Adipocyte (in vitro differentiated cells): Measurements from ENCODE around the gene TXN2.
A peak's percentile ranks its signal among the peaks of the same experiment; 100 is the strongest.
"Not testable (repeated sequence)": the region's sequence is repeated elsewhere in the genome, so short reads cannot be mapped to it uniquely, and the experiment has no call there.

ENCODE experiments used
- DNase-seq: peaks from one replicate; pipeline ENCODE4 v3.0.0-alpha.2; 2015; ENCODE audit warnings: low read depth
- H3K27me3 ChIP-seq: replicated peaks from 2 replicates; pipeline ENCODE4 v1.7.0; 2013; ENCODE audit warnings: mild to moderate bottlenecking, low read length, moderate library complexity; ENCODE audit not compliant: control insufficient read depth, insufficient read depth
- H3K36me3 ChIP-seq: 2 replicates; pipeline ENCODE4 v1.7.0; 2013; ENCODE audit warnings: low read length, mild to moderate bottlenecking, moderate library complexity; ENCODE audit not compliant: control insufficient read depth, insufficient read depth, severe bottlenecking
- H3K4me1 ChIP-seq: 2 replicates; pipeline ENCODE4 v1.7.0; 2013; ENCODE audit warnings: mild to moderate bottlenecking, low read length, moderate library complexity; ENCODE audit not compliant: control insufficient read depth, insufficient read depth
- H3K4me3 ChIP-seq: 2 replicates; pipeline ENCODE4 v1.7.0; 2013; ENCODE audit warnings: mild to moderate bottlenecking, low read length, moderate library complexity
- H3K9ac ChIP-seq: 2 replicates; pipeline ENCODE4 v1.7.0; 2013; ENCODE audit warnings: mild to moderate bottlenecking, low read length, moderate library complexity
- H3K9me3 ChIP-seq: 2 replicates; pipeline ENCODE4 v1.7.0; 2013; ENCODE audit warnings: mild to moderate bottlenecking, low read length, moderate library complexity; ENCODE audit not compliant: control insufficient read depth

Gene TXN2, protein sequence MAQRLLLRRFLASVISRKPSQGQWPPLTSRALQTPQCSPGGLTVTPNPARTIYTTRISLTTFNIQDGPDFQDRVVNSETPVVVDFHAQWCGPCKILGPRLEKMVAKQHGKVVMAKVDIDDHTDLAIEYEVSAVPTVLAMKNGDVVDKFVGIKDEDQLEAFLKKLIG

DNA sequence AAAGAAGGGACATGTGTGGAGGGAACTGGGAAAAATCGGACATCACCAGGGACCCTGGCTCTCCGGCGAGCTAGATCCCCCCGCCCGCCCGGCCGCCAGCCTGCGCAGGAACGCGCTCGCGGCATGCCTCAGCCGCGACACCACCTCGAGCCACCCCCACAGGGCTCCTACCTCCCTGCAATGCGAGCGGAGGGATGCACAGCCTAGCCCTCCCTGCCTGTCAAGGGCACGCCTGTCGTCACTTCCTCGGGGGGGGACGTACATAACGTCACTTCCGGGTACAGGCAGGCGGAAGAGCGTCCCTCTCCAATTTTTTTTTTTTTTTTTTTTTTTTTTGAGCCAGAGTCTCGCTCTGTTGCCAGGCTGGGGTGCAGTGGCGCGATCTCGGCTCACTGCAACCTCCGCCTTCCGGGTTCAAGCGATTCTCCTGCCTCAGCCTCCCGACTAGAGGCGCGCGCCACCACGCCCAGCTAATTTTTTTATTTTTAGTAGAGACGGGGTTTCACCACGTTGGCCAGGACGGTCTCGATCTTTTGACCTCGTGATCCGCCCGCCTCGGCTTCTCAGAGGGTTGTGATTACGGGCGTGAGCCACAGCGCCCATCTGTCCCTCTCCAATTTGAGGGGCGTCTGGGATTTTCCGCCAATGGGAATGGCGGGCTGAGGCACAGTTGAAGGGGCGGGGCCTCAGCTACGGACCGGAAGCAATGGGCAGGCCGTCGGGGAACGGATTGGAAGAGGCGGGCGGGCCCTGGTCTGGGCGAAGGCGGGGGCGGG is at the start of gene TXN2:
Gene TXN2 (minus strand): TSS at position 248 of the 776 bp plus-strand sequence. CDS start 803 bp downstream, outside the sequence.
- H3K27me3 ChIP-seq, result no peaks in the 10 kb centered on the region
- no peaks in the 10 kb centered on the region for H3K9me3 ChIP-seq
- H3K9ac ChIP-seq, result peak within 1 kb of the TSS; percentile 95
- H3K4me1 ChIP-seq, result peaks cover 14% of the 10 kb centered on the region
- H3K4me3 ChIP-seq, result peak within 1 kb of the TSS; percentile 95
- H3K36me3 ChIP-seq, result peaks cover 23% of the 10 kb centered on the region
- DNase-seq, result peak; percentile 99

DNA sequence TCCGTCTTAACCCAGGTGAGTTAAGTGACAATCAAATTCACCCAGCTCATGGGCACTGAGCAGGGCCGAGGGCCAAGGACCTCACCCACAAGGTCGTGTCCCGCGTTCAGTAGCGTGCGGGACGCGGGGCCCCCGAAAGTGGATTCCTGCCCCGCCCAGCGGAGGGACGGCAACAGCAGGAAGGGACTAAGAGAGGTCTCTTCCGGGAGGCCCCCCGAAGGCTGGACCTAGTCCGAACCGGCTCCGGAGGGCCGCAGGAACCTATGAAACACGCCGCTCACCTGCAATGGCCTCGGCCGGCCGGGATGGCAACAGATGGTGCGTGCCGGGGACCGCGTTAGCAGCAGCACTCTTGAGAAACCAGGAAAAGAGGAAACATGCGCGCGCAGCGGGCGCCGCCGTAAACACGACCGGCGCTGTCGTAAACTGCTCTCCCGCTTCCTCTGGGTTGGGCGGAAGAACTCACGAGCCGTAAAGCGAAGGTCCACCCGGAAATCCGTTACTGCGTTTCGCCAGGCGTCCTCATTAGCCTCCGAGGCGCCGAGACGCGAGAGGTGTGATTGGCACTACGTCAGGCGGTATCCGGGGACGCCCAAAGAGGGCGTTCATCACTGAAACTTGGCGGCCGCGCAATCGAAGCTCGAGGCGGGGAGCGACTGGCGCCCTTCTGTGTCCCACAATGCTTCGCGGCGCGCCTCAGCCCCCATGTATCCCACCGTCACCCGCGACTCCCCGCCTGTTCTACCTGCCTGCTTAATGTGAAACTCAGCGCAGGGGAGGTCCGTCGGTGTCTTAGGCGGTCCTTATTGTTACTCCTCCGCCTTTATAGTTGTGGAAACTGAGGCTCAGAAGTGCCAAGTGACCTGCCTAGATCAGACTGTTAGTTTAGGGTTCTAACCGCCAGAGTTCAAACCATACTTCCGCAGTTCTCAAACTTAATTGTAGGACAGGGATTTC is 47.6 kb upstream of the TXN2 start, which contains the start of gene EIF3D:
Gene EIF3D (minus strand): TSS at position 372 of the 957 bp plus-strand sequence. CDS start 3,045 bp downstream, outside the sequence.
- peak within 1 kb of the TSS; percentile 93 for H3K9ac ChIP-seq
- H3K4me1 ChIP-seq, result peaks cover 17% of the 10 kb centered on the region
- no peaks in the 10 kb centered on the region for H3K9me3 ChIP-seq
- H3K36me3 ChIP-seq, result peaks cover 32% of the 10 kb centered on the region
- peak; percentile 100 for DNase-seq
- H3K27me3 ChIP-seq, result no peaks in the 10 kb centered on the region
- H3K4me3 ChIP-seq, result peak within 1 kb of the TSS; percentile 93

DNA sequence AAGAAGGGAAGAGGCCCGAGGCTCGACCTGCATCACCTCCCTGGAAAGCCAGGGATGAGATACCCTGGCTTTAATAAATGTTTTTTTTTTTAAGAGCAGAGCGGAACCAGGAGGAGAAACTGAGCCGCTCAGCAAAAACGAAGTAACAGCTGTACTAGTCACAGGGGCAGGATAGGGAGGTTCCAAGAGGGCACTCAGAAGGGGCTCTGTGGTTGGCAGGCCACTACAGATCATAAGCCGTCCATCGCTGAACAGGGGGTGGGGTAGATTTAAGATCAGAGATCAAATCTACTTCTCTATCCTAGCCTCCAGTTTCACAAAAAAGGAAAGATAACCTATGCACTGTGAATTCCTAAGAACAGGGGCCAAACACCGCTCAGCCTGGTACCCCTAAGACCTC is 46.9 kb upstream of the TXN2 start:
- Histone ChIP-seq H3K36me3 (peaks cover 39% of the 10 kb centered on the region), H3K27me3 (no peaks in the 10 kb centered on the region), H3K4me1 (peaks cover 17% of the 10 kb centered on the region), H3K4me3 (peak overlapping the region; percentile 93), H3K9ac (peak overlapping the region; percentile 93), H3K9me3 (no peaks in the 10 kb centered on the region)
- DNase-seq, result peak; percentile 59

DNA sequence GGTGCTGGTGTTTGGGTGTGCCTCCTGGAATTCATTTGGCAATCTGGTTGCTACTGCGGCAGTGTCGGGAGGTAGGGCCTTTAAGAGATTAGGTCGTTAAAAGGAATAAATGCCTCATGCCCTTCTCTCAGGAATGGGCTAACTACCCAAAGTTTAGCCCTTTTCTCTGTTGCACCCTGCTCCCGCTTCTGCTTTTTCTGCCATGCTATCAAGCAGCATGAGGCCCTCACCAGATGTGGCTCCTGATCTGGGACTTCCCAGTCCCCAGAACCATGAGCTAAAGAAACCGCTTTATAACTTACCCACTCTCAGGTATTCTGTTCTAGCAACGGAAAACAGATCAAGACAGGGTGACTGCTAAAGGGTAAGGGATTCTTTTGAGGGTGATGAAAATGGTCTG is 41.2 kb upstream of the TXN2 start:
- DNase-seq, result no peak
- Histone ChIP-seq H3K9me3 (no peaks in the 10 kb centered on the region), H3K27me3 (no peaks in the 10 kb centered on the region), H3K4me1 (peaks cover 8% of the 10 kb centered on the region), H3K9ac (no peak overlapping the region), H3K36me3 (peaks cover 96% of the 10 kb centered on the region), H3K4me3 (no peak overlapping the region)

DNA sequence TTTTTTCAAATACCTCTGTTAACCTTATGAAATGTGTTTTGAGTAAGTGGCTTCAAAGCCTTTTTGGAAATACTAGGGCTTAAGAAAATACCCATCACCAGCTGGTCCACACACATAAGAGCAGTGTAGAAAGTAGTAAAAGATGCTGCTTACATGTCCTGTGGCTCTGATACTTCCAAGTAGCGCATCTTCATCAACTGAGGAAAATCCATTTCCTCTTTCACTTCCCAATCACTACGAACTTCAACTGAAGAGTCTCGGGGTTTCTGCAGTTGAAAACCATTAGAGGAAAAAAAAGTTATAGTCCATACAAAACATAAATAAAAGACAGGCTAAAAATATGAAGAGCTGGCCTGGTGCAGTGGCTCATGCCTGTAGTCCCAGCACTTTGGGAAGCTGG is 39.0 kb upstream of the TXN2 start:
- H3K27me3 ChIP-seq, result no peaks in the 10 kb centered on the region
- no peaks in the 10 kb centered on the region for H3K9me3 ChIP-seq
- H3K9ac ChIP-seq, result no peak overlapping the region
- DNase-seq, result no peak
- H3K36me3 ChIP-seq, result peaks cover 100% of the 10 kb centered on the region
- no peak overlapping the region for H3K4me3 ChIP-seq
- no peaks in the 10 kb centered on the region for H3K4me1 ChIP-seq

DNA sequence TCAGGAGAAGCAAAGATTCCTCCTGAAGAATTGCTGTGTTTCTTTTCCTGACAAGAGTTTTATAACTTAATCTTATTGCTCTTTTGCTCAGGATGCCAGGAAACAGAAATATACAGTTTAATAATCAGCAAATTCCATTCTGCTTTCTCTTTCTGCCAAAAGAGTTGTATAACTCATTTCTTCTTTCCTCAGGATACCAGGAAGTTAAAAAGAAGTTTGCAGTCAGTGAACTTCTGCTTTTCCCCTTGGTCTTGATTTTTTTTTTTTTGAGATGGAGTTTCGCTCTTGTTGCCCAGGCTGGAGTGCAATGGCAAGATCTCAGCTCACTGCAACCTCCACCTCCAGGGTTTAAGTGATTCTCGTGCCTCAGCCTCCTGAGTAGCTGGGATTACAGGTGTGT is 38.5 kb upstream of the TXN2 start:
- not testable (repeated sequence) for H3K4me3 ChIP-seq, H3K9me3 ChIP-seq, H3K4me1 ChIP-seq, DNase-seq, H3K9ac ChIP-seq, H3K27me3 ChIP-seq
- peaks cover 100% of the 10 kb centered on the region for H3K36me3 ChIP-seq

DNA sequence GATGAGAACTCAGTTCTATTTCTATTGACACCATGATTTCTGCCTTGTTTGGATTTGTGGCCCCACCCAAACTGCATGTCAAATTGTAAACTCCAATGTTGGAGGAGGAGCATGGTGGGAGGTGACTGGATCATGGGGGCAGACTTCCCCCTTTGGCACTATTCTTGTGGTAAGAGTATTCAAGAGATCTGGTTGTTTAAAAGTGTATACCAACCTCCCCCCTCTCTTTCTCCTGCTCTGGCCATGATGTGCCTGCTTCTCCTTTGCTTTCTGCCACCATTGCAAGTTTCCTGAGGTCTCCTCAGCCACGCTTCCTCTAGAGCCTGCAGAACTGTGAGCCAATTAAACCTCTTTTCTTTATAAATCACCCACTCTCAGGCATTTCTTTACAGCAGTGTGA is 33.3 kb upstream of the TXN2 start:
- Histone ChIP-seq H3K4me3 (no peak overlapping the region), H3K9ac (no peak overlapping the region), H3K36me3 (peaks cover 93% of the 10 kb centered on the region), H3K4me1 (peaks cover 7% of the 10 kb centered on the region), H3K27me3 (no peaks in the 10 kb centered on the region), H3K9me3 (no peaks in the 10 kb centered on the region)
- DNase-seq, result no peak

DNA sequence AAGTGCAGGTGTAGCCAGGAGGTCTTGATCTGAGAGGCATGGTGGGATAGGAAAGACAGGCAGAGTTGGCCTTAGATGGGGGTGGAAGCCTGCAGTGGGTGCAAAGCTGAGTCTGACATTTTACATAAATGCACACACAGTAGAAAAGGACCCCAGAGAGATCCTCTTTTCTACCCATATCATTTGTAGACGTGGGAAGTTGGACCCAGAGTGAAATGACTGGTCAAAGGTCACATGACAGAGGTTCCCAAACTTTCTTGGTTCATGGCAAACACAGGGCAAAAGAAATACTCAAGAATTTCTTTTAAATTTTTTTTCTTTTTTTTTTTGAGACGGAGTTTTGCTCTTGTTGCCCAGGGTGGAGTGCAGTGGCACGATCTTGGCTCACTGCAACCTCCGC is 31.6 kb upstream of the TXN2 start:
- no peak overlapping the region for H3K4me3 ChIP-seq
- no peaks in the 10 kb centered on the region for H3K27me3 ChIP-seq
- peaks cover 13% of the 10 kb centered on the region for H3K4me1 ChIP-seq
- no peak overlapping the region for H3K9ac ChIP-seq
- peaks cover 75% of the 10 kb centered on the region for H3K36me3 ChIP-seq
- no peak for DNase-seq
- H3K9me3 ChIP-seq, result no peaks in the 10 kb centered on the region

DNA sequence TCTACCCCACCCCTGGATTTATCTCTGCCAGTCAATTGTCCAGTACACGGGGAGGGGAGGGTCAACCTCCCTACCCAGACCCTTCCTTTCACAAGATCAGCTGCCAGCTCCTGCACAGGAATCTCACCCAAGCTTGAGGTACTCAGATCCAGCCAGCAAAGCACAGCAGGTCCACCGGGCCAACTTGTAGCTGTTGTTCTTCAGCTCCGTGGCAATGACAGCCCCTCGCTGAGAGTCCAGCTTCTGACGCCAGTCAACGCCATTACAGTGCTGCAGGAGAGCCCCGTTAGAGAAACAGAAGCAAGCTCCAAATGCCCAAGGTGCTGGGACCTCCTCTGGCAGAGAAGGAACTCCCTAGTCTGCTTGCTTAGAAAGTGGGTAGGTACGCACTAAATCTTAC is 30.9 kb upstream of the TXN2 start:
- Histone ChIP-seq H3K36me3 (peaks cover 68% of the 10 kb centered on the region), H3K4me3 (no peak overlapping the region), H3K4me1 (peaks cover 16% of the 10 kb centered on the region), H3K9ac (no peak overlapping the region), H3K9me3 (no peaks in the 10 kb centered on the region), H3K27me3 (no peaks in the 10 kb centered on the region)
- no peak for DNase-seq

DNA sequence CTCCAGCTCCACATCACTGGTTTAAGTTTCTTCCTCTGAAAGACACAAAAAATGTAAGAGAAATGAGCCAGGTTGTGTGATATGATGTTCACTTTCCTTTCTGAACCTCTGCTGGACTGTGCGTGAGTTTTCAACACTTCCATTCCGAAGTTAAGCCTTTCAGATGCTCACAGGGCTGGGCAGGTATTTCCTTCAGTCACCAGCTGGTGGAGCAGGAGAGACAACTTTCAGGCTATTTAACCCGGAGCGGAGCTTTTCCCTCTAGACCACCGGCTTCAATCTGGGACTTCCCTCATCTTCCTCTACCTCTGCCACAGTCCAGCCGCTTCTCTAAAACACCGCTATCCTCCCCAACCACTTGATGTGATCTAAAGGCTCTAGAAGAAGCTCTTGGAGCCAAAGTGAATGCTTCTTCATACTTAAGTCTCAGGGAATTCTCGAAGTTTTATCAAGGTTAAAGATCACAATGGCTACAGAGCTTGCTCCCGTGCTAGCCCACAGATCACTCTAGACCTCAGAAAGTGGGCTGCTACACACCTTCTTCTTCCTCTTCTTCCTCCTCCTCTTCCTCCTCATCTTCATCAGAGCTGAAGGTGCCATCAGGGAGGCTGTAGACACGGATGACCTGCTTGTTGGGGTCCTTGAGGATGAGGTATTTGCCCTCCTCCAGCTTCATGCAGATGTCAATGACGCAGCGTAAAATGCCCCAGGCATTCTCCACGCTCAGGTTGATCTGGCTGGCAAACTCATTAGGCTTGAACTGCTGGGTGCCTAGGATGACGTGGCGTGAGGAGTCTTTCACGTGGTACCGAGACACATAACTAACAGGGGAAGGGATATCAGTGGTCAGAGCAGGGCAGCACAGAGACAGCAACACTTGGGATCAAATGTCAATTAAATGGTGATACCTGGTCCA is 29.8 kb upstream of the TXN2 start:
- Histone ChIP-seq H3K4me3 (no peak overlapping the region), H3K36me3 (peaks cover 57% of the 10 kb centered on the region), H3K4me1 (peaks cover 23% of the 10 kb centered on the region), H3K27me3 (no peaks in the 10 kb centered on the region), H3K9ac (no peak overlapping the region), H3K9me3 (no peaks in the 10 kb centered on the region)
- DNase-seq, result peak; percentile 71
